NCI-H345 treated with DMSO at 0.1 percent for 48 hours (cell line): ENCODE data around the gene CD3E.

Source experiments
- DNase-seq: peaks from one replicate; lab custom pipeline; 2025; ENCODE audit not compliant: unreplicated experiment; lab: John Stamatoyannopoulos, UW

Gene CD3E

DNA sequence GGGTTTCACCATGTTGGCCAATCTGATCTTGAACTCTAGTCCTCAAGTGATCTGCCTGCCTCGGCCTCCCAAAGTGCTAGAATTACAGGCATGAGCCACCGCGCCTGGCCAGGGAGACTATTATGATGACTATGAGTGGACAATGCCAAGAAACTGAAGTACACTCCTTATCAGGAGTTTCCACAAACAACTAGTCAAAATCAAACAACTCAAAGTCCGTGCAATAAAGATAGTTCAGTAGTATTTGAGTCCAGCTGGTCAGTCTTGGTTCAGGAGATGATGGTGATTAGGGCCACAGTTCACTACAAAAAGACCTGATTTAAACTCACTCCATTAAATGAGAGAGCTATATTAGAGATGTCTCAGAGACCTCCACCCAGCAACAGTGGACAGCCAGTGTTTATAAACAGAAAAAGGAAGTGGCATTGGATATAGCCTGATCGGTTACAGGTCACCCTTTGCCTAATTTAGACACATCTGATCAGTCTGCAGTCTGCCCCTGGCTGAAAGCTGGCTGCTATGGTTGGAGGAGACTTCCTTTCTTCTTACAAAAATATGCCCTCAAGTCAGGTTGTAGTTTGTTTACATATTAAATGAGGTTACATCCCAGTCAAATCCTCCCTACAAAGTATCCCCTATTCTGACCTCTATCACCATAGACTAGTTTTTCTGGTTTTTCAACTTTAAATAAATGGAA is 17.0 kb downstream of the CD3E start:
- no peak for DNase-seq

GRCh38 chr11:118322721-118323120 is 18.2 kb downstream of the CD3E start:
- no peak for DNase-seq

GRCh38 chr11:118325283-118325682 is 20.8 kb downstream of the CD3E start:
- DNase-seq = no peak

GRCh38 chr11:118328745-118329144 is 24.2 kb downstream of the CD3E start:
- DNase-seq = no peak

GRCh38 chr11:118334745-118335144 is 30.2 kb downstream of the CD3E start:
- no peak for DNase-seq

GRCh38 chr11:118338637-118339061 is 34.1 kb downstream of the CD3E start:
- no peak for DNase-seq

DNA sequence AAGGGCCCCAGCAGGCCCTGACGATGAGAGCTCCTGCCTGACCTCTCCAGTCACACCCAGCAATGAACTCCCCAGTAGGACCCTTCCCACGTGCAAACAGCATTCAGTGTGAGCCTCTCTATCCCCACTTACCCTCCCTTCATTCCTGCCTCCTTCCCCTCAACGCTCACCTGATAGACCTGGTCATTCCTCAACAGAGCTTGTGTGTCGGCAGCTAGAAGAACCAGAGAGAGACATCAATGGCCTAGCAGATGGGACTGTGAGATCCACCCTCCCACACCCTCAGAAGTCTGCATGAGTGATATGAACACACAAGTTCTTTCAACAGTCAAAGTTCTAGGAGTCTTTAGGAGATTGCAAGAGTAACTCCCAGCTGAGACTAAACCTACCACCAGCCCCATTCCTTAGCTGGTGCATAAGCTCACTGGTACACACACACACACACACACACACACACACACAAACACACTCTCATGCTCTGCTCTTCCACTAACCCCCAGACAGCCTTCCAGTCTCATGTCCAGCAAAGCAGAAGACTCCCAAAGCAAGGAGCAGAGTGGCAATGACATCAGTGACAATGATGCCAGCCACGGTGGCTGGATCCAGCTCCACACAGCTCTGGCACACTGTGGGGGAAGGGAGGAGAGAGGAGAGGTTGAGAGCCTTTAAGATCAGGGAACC is 34.9 kb downstream of the CD3E start:
- DNase-seq = no peak

GRCh38 chr11:118340449-118340848 is 35.9 kb downstream of the CD3E start:
- DNase-seq = no peak

GRCh38 chr11:118341261-118341660 is 36.7 kb downstream of the CD3E start:
- no peak for DNase-seq

DNA sequence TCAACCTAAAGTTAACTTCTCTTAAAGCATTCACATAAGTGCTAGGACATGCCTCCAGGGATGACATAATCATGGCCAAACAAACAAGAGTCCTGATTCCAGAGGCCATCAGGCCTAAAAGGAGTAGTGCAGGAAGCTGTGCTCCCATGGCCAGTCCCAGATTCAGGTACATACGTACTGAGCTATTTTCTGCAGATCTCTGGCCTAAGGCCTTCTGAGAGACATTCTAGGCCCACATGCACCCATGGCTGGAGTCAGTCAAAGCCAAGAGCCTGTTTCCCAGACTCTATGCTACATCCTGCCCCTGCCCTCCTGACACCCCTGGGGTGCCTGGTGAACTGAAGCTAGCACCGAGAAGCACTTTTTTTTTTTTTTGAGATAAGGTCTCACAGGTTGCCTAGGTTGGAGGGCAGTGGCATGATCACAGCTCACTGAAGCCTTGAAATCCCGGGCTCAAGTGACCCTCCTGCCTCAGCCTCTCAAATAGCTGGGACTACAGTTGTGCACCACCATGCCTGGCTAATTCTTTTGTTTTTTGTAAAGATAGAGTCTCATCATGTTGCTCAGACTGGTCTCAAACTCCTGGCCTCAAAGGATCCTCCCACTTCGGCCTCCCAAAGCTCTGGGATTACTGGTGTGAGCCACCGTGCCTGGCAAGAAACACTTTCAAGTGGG is 37.4 kb downstream of the CD3E start:
- DNase-seq = no peak

DNA sequence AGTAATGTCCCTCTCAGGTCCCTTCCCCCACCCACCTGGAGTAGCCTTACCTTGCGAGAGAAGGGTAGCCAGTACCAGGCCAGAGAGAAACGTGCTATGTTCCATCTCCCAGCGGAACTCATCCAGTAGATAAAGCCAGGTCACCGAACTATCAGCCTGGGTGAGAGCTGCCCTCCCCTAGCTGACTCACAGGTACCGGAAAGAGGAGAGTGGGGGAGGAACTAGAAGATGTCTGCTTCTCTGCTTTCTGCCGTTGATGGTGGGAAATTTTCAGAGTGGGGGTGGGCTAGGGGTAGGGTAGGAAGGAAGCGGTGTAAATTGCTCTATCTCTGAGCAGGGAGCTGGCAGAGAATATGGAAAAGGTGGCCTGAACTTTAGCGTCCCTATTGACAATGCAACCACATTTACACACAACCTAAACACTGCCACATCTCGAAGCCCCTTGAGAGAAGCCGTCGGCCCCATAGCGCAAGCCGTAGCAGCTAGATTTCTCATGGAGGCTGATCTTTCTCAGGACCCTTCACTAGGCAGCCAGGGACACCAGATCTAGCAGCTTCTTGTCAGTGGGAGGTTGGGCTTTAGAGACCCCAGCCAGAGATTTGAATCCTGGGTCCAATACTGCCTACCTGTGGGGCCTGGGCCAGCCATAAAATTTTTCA is 38.1 kb downstream of the CD3E start, which contains the start of gene CD3D:
Gene CD3D (minus strand): TSS at position 203 of the 659 bp plus-strand sequence. CDS start 98 bp downstream, at position 105.
- DNase-seq = no peak

DNA sequence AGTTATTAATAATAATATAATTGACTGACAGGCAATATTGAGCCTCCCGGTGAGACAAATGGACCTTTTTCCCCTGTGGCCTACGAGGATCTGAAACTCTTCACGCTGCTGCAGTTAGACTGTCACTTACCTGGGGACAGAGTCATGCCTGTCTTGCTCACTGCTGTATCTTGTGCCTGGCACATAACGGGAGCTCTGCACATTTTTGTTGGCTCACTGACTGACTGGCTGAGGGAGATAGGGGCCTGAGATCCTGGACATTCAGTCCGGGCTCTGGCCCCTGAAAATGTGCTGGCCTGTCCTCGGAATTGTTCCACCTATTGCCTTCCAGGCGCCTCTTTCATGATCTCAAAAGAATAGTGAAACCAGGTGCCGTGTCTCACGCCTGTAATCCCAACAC is 38.7 kb downstream of the CD3E start:
- DNase-seq = no peak

DNA sequence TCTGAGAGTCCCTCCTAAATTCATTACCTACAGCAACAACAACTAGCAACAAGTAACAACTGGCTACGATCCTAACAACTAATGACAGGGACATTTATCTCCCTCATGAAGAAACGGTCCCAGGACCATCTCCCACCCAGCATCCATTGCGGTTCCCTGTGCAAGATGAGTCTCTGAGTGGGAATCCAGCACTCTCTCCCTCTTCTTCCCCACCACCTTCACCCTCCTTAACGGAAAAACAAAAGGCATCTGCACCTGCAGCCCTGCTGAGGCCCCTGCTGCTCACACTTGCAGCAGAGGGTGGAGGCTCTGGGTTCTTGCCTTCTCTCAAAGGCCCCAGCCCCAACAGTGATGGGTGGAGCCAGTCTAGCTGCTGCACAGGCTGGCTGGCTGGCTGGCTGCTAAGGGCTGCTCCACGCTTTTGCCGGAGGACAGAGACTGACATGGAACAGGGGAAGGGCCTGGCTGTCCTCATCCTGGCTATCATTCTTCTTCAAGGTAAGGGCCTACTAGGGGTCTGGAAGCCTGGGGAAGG is 39.5 kb downstream of the CD3E start, which contains the start of gene CD3G:
Gene CD3G (plus strand): TSS at position 364 of the 535 bp plus-strand sequence. CDS start 80 bp downstream, at position 444.
- no peak for DNase-seq

GRCh38 chr11:118349475-118349874 is 44.9 kb downstream of the CD3E start:
- DNase-seq = no peak

- DNase-seq = no peak
Measured at GRCh38 chr11:118353084-118353710, 48.7 kb downstream of the CD3E start.

DNA sequence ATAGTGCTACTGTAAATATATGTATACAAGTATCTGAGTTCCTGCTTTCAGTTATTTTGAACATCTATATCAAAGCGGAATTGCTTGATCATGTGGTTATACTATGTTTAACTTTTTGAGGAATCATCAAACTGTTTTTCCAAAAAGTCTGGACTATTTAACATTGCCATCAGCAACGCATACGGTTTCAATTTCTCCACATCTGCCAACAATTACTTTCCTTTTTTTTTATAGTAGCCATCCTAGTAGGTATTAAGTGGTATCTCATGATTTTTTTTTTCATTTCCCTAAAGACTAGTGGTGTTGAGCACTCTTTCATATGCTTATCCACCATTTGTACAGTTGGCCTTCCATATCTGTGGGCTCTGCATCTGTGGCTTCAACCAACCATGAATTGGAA is 53.5 kb downstream of the CD3E start:
- no peak for DNase-seq

DNA sequence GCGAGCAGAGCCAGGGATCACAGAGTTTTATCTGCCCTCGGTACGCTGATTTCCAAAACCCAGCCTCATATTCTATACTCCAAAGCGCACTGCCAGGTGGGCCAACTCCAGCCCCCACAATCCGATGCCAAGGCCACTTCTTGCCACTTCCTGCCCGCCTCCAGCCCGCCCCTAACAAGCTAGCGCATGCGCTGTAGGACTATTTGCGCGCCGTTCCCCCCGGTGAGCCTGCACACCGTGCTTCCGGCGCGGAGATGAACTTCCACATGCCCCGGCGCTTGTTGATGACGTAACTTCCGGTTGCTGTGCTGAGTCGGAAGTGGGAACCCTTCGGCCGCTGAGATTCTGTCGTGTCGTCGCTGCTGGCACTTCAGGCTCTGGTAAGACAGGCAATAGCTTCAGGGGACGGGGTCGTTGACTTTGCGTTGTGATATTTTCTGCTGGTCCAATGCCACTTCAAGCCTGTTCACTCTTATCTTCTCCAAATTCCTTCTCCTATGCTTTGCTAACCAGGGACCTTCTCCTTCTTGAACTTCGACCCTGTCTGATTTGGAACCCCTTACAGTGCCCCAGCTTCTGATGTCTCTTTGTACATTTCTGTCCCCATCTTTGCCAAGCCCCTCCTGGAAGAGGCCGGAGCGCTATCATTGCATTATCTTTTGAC is 54.9 kb downstream of the CD3E start, which contains the start of gene UBE4A:
Gene UBE4A (plus strand): TSS at position 306 of the 664 bp plus-strand sequence. CDS start 5,481 bp downstream, outside the sequence.
- DNase-seq = peak; percentile 95

- DNase-seq = no peak
Measured at GRCh38 chr11:118364956-118365615, 60.6 kb downstream of the CD3E start.
